GM23248 (cell line): ENCODE measurements around the gene ABHD2. TPM values are rescaled to one million over a fixed set of nuclear protein-coding genes. Genes with fewer than 3 reads are reported as not detected.

Source experiments
- DNase-seq: peaks from one replicate; pipeline ENCODE4 v3.0.0-alpha.2; 2015
- H2AFZ ChIP-seq: fragments of 200-600 bp; sonication (generic); 2 replicates; pipeline ENCODE4 v1.6.1; 2016; ENCODE audit warnings: antibody characterized with exemption
- H3F3A ChIP-seq: fragments of 200-600 bp; sonication (generic); 2 replicates; pipeline ENCODE4 v1.6.1; 2016; ENCODE audit warnings: mild to moderate bottlenecking, antibody characterized with exemption, mixed run types; ENCODE audit not compliant: insufficient read depth
- H3K27ac ChIP-seq: fragments of 200-600 bp; sonication (generic); 2 replicates; pipeline ENCODE4 v1.5.1; 2016; ENCODE audit warnings: mild to moderate bottlenecking
- H3K27me3 ChIP-seq: fragments of 200-600 bp; sonication (generic); replicated peaks from 2 replicates; pipeline ENCODE4 v1.6.1; 2016; ENCODE audit warnings: mild to moderate bottlenecking; ENCODE audit not compliant: insufficient read depth
- H3K36me3 ChIP-seq: fragments of 200-600 bp; sonication (generic); 2 replicates; pipeline ENCODE4 v1.6.1; 2016; ENCODE audit warnings: low read depth, mild to moderate bottlenecking
- H3K4me1 ChIP-seq: fragments of 200-600 bp; sonication (generic); 2 replicates; pipeline ENCODE4 v1.6.1; 2016; ENCODE audit warnings: mild to moderate bottlenecking; ENCODE audit not compliant: insufficient read depth
- H3K4me2 ChIP-seq: fragments of 200-600 bp; sonication (generic); one replicate; pipeline ENCODE4 v1.6.1; 2016; ENCODE audit warnings: mild to moderate bottlenecking; ENCODE audit not compliant: unreplicated experiment
- H3K4me3 ChIP-seq: fragments of 200-600 bp; sonication (generic); 2 replicates; pipeline ENCODE4 v1.5.1; 2016; ENCODE audit warnings: mild to moderate bottlenecking
- H3K79me2 ChIP-seq: fragments of 200-600 bp; sonication (generic); 2 replicates; pipeline ENCODE4 v1.6.1; 2016; ENCODE audit warnings: mild to moderate bottlenecking; ENCODE audit not compliant: insufficient read depth
- H3K9ac ChIP-seq: fragments of 200-600 bp; sonication (generic); 2 replicates; pipeline ENCODE4 v1.6.1; 2016; ENCODE audit warnings: mild to moderate bottlenecking
- H3K9me2 ChIP-seq: fragments of 200-600 bp; sonication (generic); 2 replicates; pipeline ENCODE4 v1.6.1; 2016; ENCODE audit warnings: mixed run types, mild to moderate bottlenecking, moderate library complexity; ENCODE audit not compliant: insufficient read depth
- H3K9me3 ChIP-seq: fragments of 200-600 bp; sonication (generic); one replicate; pipeline ENCODE4 v1.6.1; 2017; ENCODE audit warnings: low read depth
- H4K20me1 ChIP-seq: fragments of 200-600 bp; sonication (generic); 2 replicates; pipeline ENCODE4 v1.6.0; 2016; ENCODE audit not compliant: insufficient read depth
- EZH2 ChIP-seq: fragments of 200-600 bp; sonication (generic); IDR thresholded peaks from 2 replicates; pipeline ENCODE4 v1.6.1; 2018; ENCODE audit warnings: antibody characterized with exemption, mild to moderate bottlenecking; ENCODE audit not compliant: insufficient read depth, poor library complexity, severe bottlenecking
- EZH2phosphoT487 ChIP-seq: fragments of 200-600 bp; sonication (generic); IDR thresholded peaks from 2 replicates; pipeline ENCODE4 v1.6.1; 2018; ENCODE audit warnings: antibody characterized with exemption, moderate library complexity, mild to moderate bottlenecking, low read depth; ENCODE audit not compliant: insufficient read depth
- WGBS, 2 experiments: methylation state at CpG; one replicate each; pipeline ENCODE4 v1.1.6; 2015 to 2017; ENCODE audit warnings: low lambda C conversion rate in 2 of 2, low coverage in 1 of 2; ENCODE audit errors: missing lambda C conversion rate in 2 of 2; 5-methylcytosine and 5-hydroxymethylcytosine counted together
- in situ Hi-C: fragments of 300-500 bp; cut with MboI; formaldehyde crosslinking; loops from 2 replicates; pipeline ENCODE4 v1.15.0; 2020
- polyA plus RNA-seq: library from polyadenylated mRNA; unstranded; fragments of >200 nt; fragmentation: Nextera tagmentation; extraction: Ambion mirVana; gene quantifications from 2 replicates; pipeline ENCODE4 v1.2.1, GENCODE V29; 2016
- total RNA-seq: library from RNA; depleted of rRNA; stranded (reverse); fragments of >200 nt; shearing (Covaris generic); gene quantifications from 2 replicates; pipeline ENCODE4 v1.2.3, GENCODE V29; 2014

ABHD2 gene
- total and polyA plus RNA-seq, 2 experiments from 2014 or later: 17.6 to 24.2 TPM

GRCh38 chr15:89111352-89111751, 23.1 kb downstream of the ABHD2 start:
- H3K4me1 ChIP-seq: peaks cover 20% of the 10 kb centered on the region
- H3F3A ChIP-seq: 0 out of 2 replicates have a peak, but pooled peaks cover 15% of the 10 kb centered on the region
- H2AFZ ChIP-seq: no peak overlapping the region
- no peak for DNase-seq
- no peak overlapping the region for H3K4me3 ChIP-seq
- H3K36me3 ChIP-seq: no peaks in the 10 kb centered on the region
- no peak overlapping the region for H3K27ac ChIP-seq
- no peak overlapping the region for H3K9ac ChIP-seq
- H3K27me3 ChIP-seq: no peaks in the 10 kb centered on the region
- H3K9me3 ChIP-seq: no peaks in the 10 kb centered on the region
- no peaks in the 10 kb centered on the region for H3K9me2 ChIP-seq
- peaks cover 10% of the 10 kb centered on the region; the same call in 1 of the 2 replicates for H3K79me2 ChIP-seq
- TF ChIP-seq EZH2phosphoT487: no peak
- H3K4me2 ChIP-seq: no peak overlapping the region
- H4K20me1 ChIP-seq: no peaks in the 10 kb centered on the region
- in situ Hi-C loops: no loop called here

DNA sequence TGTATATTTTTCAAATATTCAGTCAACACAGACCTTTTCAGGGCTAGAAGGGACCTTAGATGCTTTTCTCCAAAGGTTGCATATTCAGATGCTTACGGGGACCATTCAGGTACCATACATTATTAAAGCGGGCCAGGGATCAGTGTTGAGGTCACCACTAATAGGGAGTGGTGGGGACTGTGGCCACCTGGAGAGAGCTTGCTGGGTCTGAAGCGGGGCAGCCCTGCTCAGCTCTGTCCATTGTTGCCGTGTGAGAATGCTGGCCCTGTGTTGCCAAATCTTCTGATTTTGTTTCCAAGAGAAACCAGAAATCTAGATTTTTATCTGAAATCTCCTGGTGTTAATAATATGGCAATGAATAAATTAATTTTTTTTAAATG, 23.7 kb downstream of the ABHD2 start:
- Histone ChIP-seq H3K9ac (no peak overlapping the region), H3K4me2 (peak overlapping the region; percentile 18), H3K4me1 (peaks cover 20% of the 10 kb centered on the region), H3K4me3 (no peak overlapping the region), H3K27ac (no peak overlapping the region), H2AFZ (no peak overlapping the region), H3K27me3 (no peaks in the 10 kb centered on the region), H3K79me2 (peaks cover 10% of the 10 kb centered on the region; the same call in 1 of the 2 replicates), H3F3A (0 out of 2 replicates have a peak, but pooled peaks cover 15% of the 10 kb centered on the region), H3K36me3 (no peaks in the 10 kb centered on the region), H4K20me1 (no peaks in the 10 kb centered on the region), H3K9me2 (no peaks in the 10 kb centered on the region), H3K9me3 (no peaks in the 10 kb centered on the region)
- no peak for DNase-seq
- no peak for TF ChIP-seq EZH2phosphoT487
- TF ChIP-seq EZH2: no peak
- in situ Hi-C loops: no loop called here
- WGBS, 2 experiments: 59% methylated on average over 4 of the region's 4 CpGs

DNA sequence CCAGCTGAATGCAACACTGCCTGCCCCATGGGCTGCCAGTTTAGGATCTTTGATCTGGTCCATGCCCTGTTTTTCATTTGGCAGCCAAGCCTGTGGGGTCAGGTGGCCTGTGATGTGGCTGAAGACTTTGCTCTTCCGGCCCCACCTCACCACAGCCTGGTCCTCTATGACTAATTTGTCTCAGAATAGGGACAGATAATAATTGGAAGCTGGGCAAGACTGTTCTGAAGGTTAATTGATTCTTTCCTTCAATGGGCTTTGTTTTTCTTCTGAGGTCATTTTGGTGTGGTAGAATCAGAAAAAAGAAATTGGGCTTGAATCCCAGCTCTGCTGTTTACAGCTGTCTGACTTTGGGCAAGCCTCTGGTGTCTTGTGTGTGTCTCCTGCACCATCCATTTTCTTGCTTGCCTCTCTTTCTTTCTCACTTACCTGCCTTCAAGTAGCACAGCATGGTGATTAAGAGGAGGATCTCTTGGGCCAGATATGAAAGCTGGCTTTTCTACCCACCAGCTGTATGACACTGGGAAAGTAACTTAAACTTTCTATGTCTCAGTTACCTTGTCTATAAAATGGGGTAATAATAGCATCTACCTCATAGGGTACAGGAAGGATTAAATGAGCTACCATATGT, 24.2 kb downstream of the ABHD2 start:
- Histone ChIP-seq H2AFZ (no peak overlapping the region), H3K27ac (no peak overlapping the region)

DNA sequence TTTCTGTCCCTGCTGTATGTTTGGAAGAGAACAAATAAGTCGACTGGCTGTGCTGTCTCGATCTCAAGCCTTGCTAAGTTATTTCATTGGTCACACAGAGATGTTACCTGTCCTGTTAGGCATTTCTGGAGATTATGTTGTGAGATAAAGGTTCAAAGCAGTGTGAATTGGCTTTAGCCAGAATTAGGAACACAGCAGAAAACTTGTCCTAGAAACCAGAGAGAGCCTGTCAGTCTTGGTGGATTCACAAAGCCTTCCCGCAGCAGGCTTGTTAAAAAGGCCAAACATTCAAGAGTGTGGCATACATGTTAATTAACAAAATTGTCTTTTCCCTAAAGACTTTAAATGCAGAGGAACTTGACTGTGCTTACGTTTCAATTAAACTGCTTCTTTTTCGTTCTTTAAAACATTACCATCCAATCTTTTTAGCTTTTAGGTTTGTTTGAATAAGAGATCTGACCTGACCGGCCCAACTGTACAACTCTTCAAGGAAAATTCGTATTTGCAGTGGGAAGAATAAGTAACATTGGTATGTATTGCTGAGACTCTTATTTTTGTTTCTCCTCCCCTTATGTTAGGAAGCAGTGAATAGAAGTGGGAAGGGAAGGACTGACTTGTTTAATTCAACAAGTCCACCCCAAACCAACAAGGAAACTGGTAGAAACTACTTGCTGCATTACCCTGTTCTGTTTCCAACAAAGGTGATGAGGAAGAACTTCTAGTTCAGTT, 25.2 kb downstream of the ABHD2 start:
- Histone ChIP-seq H3K36me3 (no peaks in the 10 kb centered on the region), H2AFZ (no peak overlapping the region), H3F3A (0 out of 2 replicates have a peak, but pooled peaks cover 15% of the 10 kb centered on the region), H3K4me2 (no peak overlapping the region), H3K4me1 (peaks cover 11% of the 10 kb centered on the region), H3K9me3 (no peaks in the 10 kb centered on the region), H3K9ac (no peak overlapping the region), H4K20me1 (no peaks in the 10 kb centered on the region), H3K9me2 (no peaks in the 10 kb centered on the region), H3K27me3 (no peaks in the 10 kb centered on the region), H3K4me3 (no peak overlapping the region), H3K27ac (no peak overlapping the region), H3K79me2 (peaks cover 1% of the 10 kb centered on the region; the same call in 1 of the 2 replicates)
- WGBS, 2 experiments: 89 to 94% methylated on average over 7 of the region's 7 CpGs
- TF ChIP-seq EZH2 (no peak), EZH2phosphoT487 (no peak)
- no peak for DNase-seq
- in situ Hi-C loops: no loop called here

More for the DNA sequence above, 24.2 kb downstream of the ABHD2 start:
- no peaks in the 10 kb centered on the region for H3K27me3 ChIP-seq
- H3K4me1 ChIP-seq: peaks cover 16% of the 10 kb centered on the region
- H3K9me2 ChIP-seq: no peaks in the 10 kb centered on the region
- WGBS, 2 experiments: 38 to 63% methylated on average over 1 of the region's 1 CpG
- peak overlapping the region; percentile 18 for H3K4me2 ChIP-seq
- no peak for TF ChIP-seq EZH2
- no peak for TF ChIP-seq EZH2phosphoT487
- peaks cover 9% of the 10 kb centered on the region; the same call in 1 of the 2 replicates for H3K79me2 ChIP-seq
- H3K9me3 ChIP-seq: no peaks in the 10 kb centered on the region
- 0 out of 2 replicates have a peak, but pooled peaks cover 15% of the 10 kb centered on the region for H3F3A ChIP-seq
- peak; percentile 58 for DNase-seq
- no peak overlapping the region for H3K9ac ChIP-seq
- no peaks in the 10 kb centered on the region for H3K36me3 ChIP-seq
- no peak overlapping the region for H3K4me3 ChIP-seq
- in situ Hi-C loops: no loop called here
- H4K20me1 ChIP-seq: no peaks in the 10 kb centered on the region
